ENCODE results near the gene GRAMD2B.

DNA sequence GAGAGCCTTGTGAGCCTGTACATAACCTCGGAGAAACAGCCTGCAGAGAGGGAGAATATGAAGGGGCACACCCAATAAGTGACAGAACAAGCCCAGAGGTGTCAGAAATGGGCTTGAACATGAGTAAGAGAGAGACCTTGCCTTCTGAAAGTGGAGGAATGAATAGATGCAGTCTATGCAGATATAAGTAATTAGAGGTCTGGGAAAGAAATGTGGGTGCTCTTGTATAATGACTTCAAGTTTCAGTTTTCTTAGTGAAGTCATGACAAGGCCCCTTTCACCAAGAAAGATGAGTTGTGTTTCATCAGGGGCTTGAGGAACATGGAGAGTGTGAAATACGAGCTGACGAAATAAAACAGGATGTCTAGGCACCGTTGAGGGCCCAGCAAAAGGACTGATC is 15.1 kb downstream of the GRAMD2B start:
- TF ChIP-seq, protein P1, sequence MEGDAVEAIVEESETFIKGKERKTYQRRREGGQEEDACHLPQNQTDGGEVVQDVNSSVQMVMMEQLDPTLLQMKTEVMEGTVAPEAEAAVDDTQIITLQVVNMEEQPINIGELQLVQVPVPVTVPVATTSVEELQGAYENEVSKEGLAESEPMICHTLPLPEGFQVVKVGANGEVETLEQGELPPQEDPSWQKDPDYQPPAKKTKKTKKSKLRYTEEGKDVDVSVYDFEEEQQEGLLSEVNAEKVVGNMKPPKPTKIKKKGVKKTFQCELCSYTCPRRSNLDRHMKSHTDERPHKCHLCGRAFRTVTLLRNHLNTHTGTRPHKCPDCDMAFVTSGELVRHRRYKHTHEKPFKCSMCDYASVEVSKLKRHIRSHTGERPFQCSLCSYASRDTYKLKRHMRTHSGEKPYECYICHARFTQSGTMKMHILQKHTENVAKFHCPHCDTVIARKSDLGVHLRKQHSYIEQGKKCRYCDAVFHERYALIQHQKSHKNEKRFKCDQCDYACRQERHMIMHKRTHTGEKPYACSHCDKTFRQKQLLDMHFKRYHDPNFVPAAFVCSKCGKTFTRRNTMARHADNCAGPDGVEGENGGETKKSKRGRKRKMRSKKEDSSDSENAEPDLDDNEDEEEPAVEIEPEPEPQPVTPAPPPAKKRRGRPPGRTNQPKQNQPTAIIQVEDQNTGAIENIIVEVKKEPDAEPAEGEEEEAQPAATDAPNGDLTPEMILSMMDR (IDR thresholded peaks at IDR 0.05; ENCODE audit: insufficient read depth, low read depth, low read length) = no peak
- TF ChIP-seq EZH2 (IDR thresholded peaks at IDR 0.05; ENCODE audit: insufficient read depth, low read length) = no peak
